GM21526 (cell line): ENCODE data around the gene SYTL3.
"Not testable (repeated sequence)": the region's sequence is repeated elsewhere in the genome, so short reads cannot be mapped to it uniquely, and the experiment has no call there.

ENCODE experiments used
- ATAC-seq: cut with Tn5 transposase; IDR thresholded peaks from one replicate; pipeline ENCODE4 v1.9.1; 2021; ENCODE audit warnings: moderate library complexity; ENCODE audit not compliant: unreplicated experiment, low FRiP score

The SYTL3 gene

GRCh38 chr6:158784505-158784904 lies 134.7 kb downstream of the SYTL3 start:
- ATAC-seq: no peak

- no peak for ATAC-seq
Observed at GRCh38 chr6:158785036-158785435, 135.2 kb downstream of the SYTL3 start.

- ATAC-seq: no peak
Observed at GRCh38 chr6:158786645-158787304, 136.9 kb downstream of the SYTL3 start.

GRCh38 chr6:158787395-158787794 lies 137.5 kb downstream of the SYTL3 start:
- no peak for ATAC-seq

GRCh38 chr6:158789115-158789917 lies 139.5 kb downstream of the SYTL3 start:
- ATAC-seq: no peak

- no peak for ATAC-seq
Observed at GRCh38 chr6:158791274-158791855, 141.5 kb downstream of the SYTL3 start.

- not testable (repeated sequence) for ATAC-seq
Observed at GRCh38 chr6:158792505-158792904, 142.7 kb downstream of the SYTL3 start.

GRCh38 chr6:158793432-158793831 lies 143.6 kb downstream of the SYTL3 start:
- ATAC-seq: peak; percentile 58

GRCh38 chr6:158795516-158795915 lies 145.7 kb downstream of the SYTL3 start:
- no peak for ATAC-seq

- no peak for ATAC-seq
Observed at GRCh38 chr6:158796353-158796752, 146.5 kb downstream of the SYTL3 start.

- no peak for ATAC-seq
Observed at GRCh38 chr6:158797331-158798310, 147.8 kb downstream of the SYTL3 start.

GRCh38 chr6:158798311-158798710 lies 148.5 kb downstream of the SYTL3 start:
- no peak for ATAC-seq

- ATAC-seq: no peak
Observed at GRCh38 chr6:158799051-158799792, 149.4 kb downstream of the SYTL3 start.

GRCh38 chr6:158801655-158802294 lies 151.9 kb downstream of the SYTL3 start:
- no peak for ATAC-seq

GRCh38 chr6:158803733-158804143 lies 153.9 kb downstream of the SYTL3 start:
- ATAC-seq: peak; percentile 59

- no peak for ATAC-seq
Observed at GRCh38 chr6:158804207-158804606, 154.4 kb downstream of the SYTL3 start.

- ATAC-seq: no peak
Observed at GRCh38 chr6:158805698-158806377, 156.0 kb downstream of the SYTL3 start.

GRCh38 chr6:158807515-158808441 lies 157.9 kb downstream of the SYTL3 start:
- no peak for ATAC-seq
